Stimulated activated CD8-positive, alpha-beta memory T cell treated with anti-CD3 and anti-CD28 coated beads, Interleukin-2, amount 100 ng/mL, for 1 hour (primary cell): ENCODE measurements around the gene OLFML1.

Experiments
- DNase-seq, 2 donors: peaks; one replicate each; pipeline ENCODE4 v3.0.0-alpha.2; 2020; ENCODE audit warnings: low read depth in 2 of 2

OLFML1 gene

GRCh38 chr11:7532405-7533145 is 47.3 kb downstream of the OLFML1 start:
- no peak for DNase-seq

- DNase-seq = no peak
These were observed 48.1 kb downstream of the OLFML1 start for GRCh38 chr11:7533199-7534041.

- no peak for DNase-seq
These were observed 48.7 kb downstream of the OLFML1 start for GRCh38 chr11:7534042-7534378.

GRCh38 chr11:7536100-7536499 is 50.8 kb downstream of the OLFML1 start:
- DNase-seq = no peak

- DNase-seq = no peak
These were observed 52.0 kb downstream of the OLFML1 start for GRCh38 chr11:7537265-7537664.

GRCh38 chr11:7538031-7538430 is 52.7 kb downstream of the OLFML1 start:
- no peak for DNase-seq

GRCh38 chr11:7538466-7539454 is 53.5 kb downstream of the OLFML1 start:
- no peak for DNase-seq

- DNase-seq = no peak
These were observed 55.7 kb downstream of the OLFML1 start for GRCh38 chr11:7540830-7541555.

GRCh38 chr11:7543302-7543701 is 58.0 kb downstream of the OLFML1 start:
- no peak for DNase-seq

- DNase-seq = no peak
These were observed 58.7 kb downstream of the OLFML1 start for GRCh38 chr11:7544021-7544420.

GRCh38 chr11:7545611-7546010 is 60.3 kb downstream of the OLFML1 start:
- DNase-seq = no peak

- no peak for DNase-seq
These were observed 61.1 kb downstream of the OLFML1 start for GRCh38 chr11:7546324-7546791.

- no peak for DNase-seq
These were observed 62.4 kb downstream of the OLFML1 start for GRCh38 chr11:7547687-7548086.

GRCh38 chr11:7548659-7549274 is 63.5 kb downstream of the OLFML1 start:
- DNase-seq = no peak

GRCh38 chr11:7549681-7550080 is 64.4 kb downstream of the OLFML1 start:
- no peak for DNase-seq

- no peak for DNase-seq
These were observed 66.3 kb downstream of the OLFML1 start for GRCh38 chr11:7551571-7551970.

- DNase-seq = no peak
These were observed 67.4 kb downstream of the OLFML1 start for GRCh38 chr11:7552666-7553065.

- DNase-seq = no peak
These were observed 69.9 kb downstream of the OLFML1 start for GRCh38 chr11:7555052-7555699.

GRCh38 chr11:7558046-7558445 is 72.7 kb downstream of the OLFML1 start:
- no peak for DNase-seq
